ENCODE data around the gene CROCC2. TPM values are rescaled to one million over a fixed set of nuclear protein-coding genes. Genes with fewer than 3 reads are reported as not detected.
A peak's percentile ranks its signal among the peaks of the same experiment; 100 is the strongest.

The CROCC2 gene
- total and polyA plus RNA-seq, 2 of the 13 experiments (the other 11 are each of a cell fraction or from before 2014, with no cell fraction given), result not detected

- no peak for TF ChIP-seq TRIM24 (CRISPR knock-in tag; IDR thresholded peaks at IDR 0.05)
- TF ChIP-seq ZNF766 (CRISPR knock-in tag; IDR thresholded peaks at IDR 0.05; ENCODE audit: borderline replicate concordance), result no peak
- no peak for TF ChIP-seq HOXA5 (CRISPR knock-in tag; IDR thresholded peaks at IDR 0.05)
- no peak for TF ChIP-seq TBX3 (IDR thresholded peaks at IDR 0.05; ENCODE audit: borderline replicate concordance)
- TF ChIP-seq REST (IDR thresholded peaks at IDR 0.05; ENCODE audit: borderline replicate concordance in 1 of 2, low read depth in 1 of 2, low read length in 2 of 2), result no peak
- TF ChIP-seq ZBTB49 (CRISPR knock-in tag; IDR thresholded peaks at IDR 0.05; ENCODE audit: borderline replicate concordance), result no peak
- 0 out of 2 replicates have a peak, but pooled peaks have one; percentile 56 for TF ChIP-seq TRAFD1 (CRISPR knock-in tag; IDR thresholded peaks at IDR 0.05; ENCODE audit: borderline replicate concordance)
- TF ChIP-seq MXD1 (CRISPR knock-in tag; IDR thresholded peaks at IDR 0.05), result 0 out of 2 replicates have a peak, but pooled peaks have one; percentile 25
- TF ChIP-seq ZNF407 (CRISPR knock-in tag; IDR thresholded peaks at IDR 0.05; ENCODE audit: not compliant biosample characterization), result peak; percentile 58
- TF ChIP-seq ZNF383 (CRISPR knock-in tag; IDR thresholded peaks at IDR 0.05; ENCODE audit: borderline replicate concordance), result no peak
These were observed 61.0 kb downstream of the CROCC2 start (continued) for GRCh38 chr2:240966906-240967680.

Data from HepG2 (cell line).